Measurements from ENCODE around the gene TMEM131.
"Not testable (repeated sequence)": the region's sequence is repeated elsewhere in the genome, so short reads cannot be mapped to it uniquely, and the experiment has no call there.

The TMEM131 gene

GRCh38 chr2:97868986-97869721, 126.6 kb downstream of the TMEM131 start:
- DNase-seq (ENCODE audit: low spot score) = no peak

GRCh38 chr2:97863829-97864228, 131.9 kb downstream of the TMEM131 start:
- no peak for DNase-seq (ENCODE audit: low spot score)

- no peak for DNase-seq (ENCODE audit: low spot score)
Measured at GRCh38 chr2:97861177-97861576, 134.6 kb downstream of the TMEM131 start.

GRCh38 chr2:97858442-97858841, 137.3 kb downstream of the TMEM131 start:
- DNase-seq (ENCODE audit: low spot score) = no peak

- DNase-seq (ENCODE audit: low spot score) = no peak
Measured at GRCh38 chr2:97857553-97857952, 138.2 kb downstream of the TMEM131 start.

GRCh38 chr2:97853057-97853456, 142.7 kb downstream of the TMEM131 start:
- not testable (repeated sequence) for DNase-seq (ENCODE audit: low spot score)

- no peak for DNase-seq (ENCODE audit: low spot score)
Measured at GRCh38 chr2:97851172-97851571, 144.6 kb downstream of the TMEM131 start.

- no peak for DNase-seq (ENCODE audit: low spot score)
Measured at GRCh38 chr2:97849881-97850528, 145.7 kb downstream of the TMEM131 start.

- DNase-seq (ENCODE audit: low spot score) = no peak
Measured at GRCh38 chr2:97848306-97848705, 147.4 kb downstream of the TMEM131 start.

GRCh38 chr2:97846716-97847115, 149.0 kb downstream of the TMEM131 start:
- DNase-seq (ENCODE audit: low spot score) = not testable (repeated sequence)

- DNase-seq (ENCODE audit: low spot score) = no peak
Measured at GRCh38 chr2:97845818-97846217, 149.9 kb downstream of the TMEM131 start.

GRCh38 chr2:97845133-97845532, 150.6 kb downstream of the TMEM131 start:
- no peak for DNase-seq (ENCODE audit: low spot score)

- DNase-seq (ENCODE audit: low spot score) = no peak
Measured at GRCh38 chr2:97844311-97844859, 151.4 kb downstream of the TMEM131 start.

GRCh38 chr2:97840198-97840597, 155.6 kb downstream of the TMEM131 start:
- DNase-seq (ENCODE audit: low spot score) = no peak

- no peak for DNase-seq (ENCODE audit: low spot score)
Measured at GRCh38 chr2:97834610-97835009, 161.1 kb downstream of the TMEM131 start.

- DNase-seq (ENCODE audit: low spot score) = no peak
Measured at GRCh38 chr2:97831121-97831520, 164.6 kb downstream of the TMEM131 start.

- DNase-seq (ENCODE audit: low spot score) = not testable (repeated sequence)
Measured at GRCh38 chr2:97829255-97829654, 166.5 kb downstream of the TMEM131 start.

- not testable (repeated sequence) for DNase-seq (ENCODE audit: low spot score)
Measured at GRCh38 chr2:97827013-97827412, 168.7 kb downstream of the TMEM131 start.

- not testable (repeated sequence) for DNase-seq (ENCODE audit: low spot score)
Measured at GRCh38 chr2:97826266-97826847, 169.4 kb downstream of the TMEM131 start.

GRCh38 chr2:97824011-97824410, 171.7 kb downstream of the TMEM131 start:
- not testable (repeated sequence) for DNase-seq (ENCODE audit: low spot score)

GRCh38 chr2:97821862-97822261, 173.9 kb downstream of the TMEM131 start:
- not testable (repeated sequence) for DNase-seq (ENCODE audit: low spot score)

GRCh38 chr2:97819754-97820153, 176.0 kb downstream of the TMEM131 start:
- DNase-seq (ENCODE audit: low spot score) = no peak

GRCh38 chr2:97816411-97816810, 179.3 kb downstream of the TMEM131 start:
- DNase-seq (ENCODE audit: low spot score) = no peak
